Ascending aorta (tissue), 2 donors: Measurements from ENCODE around the gene TOGARAM1. TPM values are rescaled to one million over a fixed set of nuclear protein-coding genes. Genes with fewer than 3 reads are reported as not detected.
"Not testable (repeated sequence)": the region's sequence is repeated elsewhere in the genome, so short reads cannot be mapped to it uniquely, and the experiment has no call there.

ENCODE experiments used
- DNase-seq, 2 donors: peaks; one replicate each; pipeline ENCODE4 v3.0.0-alpha.2; 2019; ENCODE audit warnings: low spot score in 2 of 2
- H3K27ac ChIP-seq, 2 donors: fragments of 200-600 bp; sonication (generic); one replicate each; pipeline ENCODE4 v1.5.1; 2016 to 2017; ENCODE audit warnings: mild to moderate bottlenecking in 1 of 2
- H3K27me3 ChIP-seq: fragments of 200-600 bp; sonication (generic); one replicate; pipeline ENCODE4 v1.5.1; 2017
- H3K36me3 ChIP-seq, 2 donors: fragments of 200-600 bp; sonication (generic); one replicate each; pipeline ENCODE4 v1.5.1; 2016
- H3K4me1 ChIP-seq, 2 donors: fragments of 200-600 bp; sonication (generic); one replicate each; pipeline ENCODE4 v1.5.1; 2016 to 2017; ENCODE audit warnings: mild to moderate bottlenecking in 1 of 2
- H3K4me3 ChIP-seq, 2 donors: fragments of 200-600 bp; sonication (generic); one replicate each; pipeline ENCODE4 v1.5.1; 2016 to 2017; ENCODE audit warnings: mild to moderate bottlenecking in 1 of 2
- H3K9me3 ChIP-seq, 2 donors: fragments of 200-600 bp; sonication (generic); one replicate each; pipeline ENCODE4 v1.5.1; 2016
- intact Hi-C: fragments of 100-400 bp; cut with DNase I; formaldehyde crosslinking; loops from one replicate; pipeline ENCODE4 v1.15.1; 2023
- total RNA-seq: library from RNA; depleted of rRNA; stranded (reverse); fragments of >200 nt; gene quantifications from one replicate; pipeline ENCODE4 v1.1.0, GENCODE V29; 2016
- TF ChIP-seq, protein P1 (sequence below), 3 experiments: fragments of 200-600 bp in 2 of 3; fragments of 450-650 bp in 1 of 3; sonication (generic) in 2 of 3; IDR thresholded peaks; one replicate each; pipeline ENCODE4 v1.5.1; 2016 to 2019; ENCODE audit warnings: antibody characterized with exemption in 3 of 3, mild to moderate bottlenecking in 1 of 3, moderate library complexity in 1 of 3

TOGARAM1 gene
- total RNA-seq, 1 donor from 2014 or later, result 1.8 TPM

DNA sequence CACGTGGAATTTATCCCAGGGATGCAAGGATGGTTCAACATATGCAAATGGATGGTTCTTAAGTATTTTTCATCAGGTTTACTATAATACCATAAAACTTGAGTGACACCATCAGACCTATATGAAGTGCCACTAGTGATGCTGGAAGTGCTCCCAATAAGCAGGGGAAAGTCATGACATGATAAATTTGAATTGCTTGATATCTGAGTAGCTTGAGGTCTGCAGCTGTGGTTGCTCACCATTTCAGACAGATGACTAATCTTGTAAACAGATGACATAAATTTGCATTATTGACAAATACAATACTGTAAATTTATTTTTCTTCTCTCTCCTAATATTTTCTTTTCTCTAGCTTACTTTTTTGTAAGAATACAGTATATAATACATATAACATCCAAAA lies 108.2 kb downstream of the TOGARAM1 start:
- H3K4me1 ChIP-seq, result no peaks in the 10 kb centered on the region
- H3K4me3 ChIP-seq, result no peak overlapping the region
- no peak for DNase-seq
- intact Hi-C loops, result no loop called here
- H3K27me3 ChIP-seq, result no peaks in the 10 kb centered on the region
- H3K27ac ChIP-seq, result no peak overlapping the region
- H3K9me3 ChIP-seq, result no peaks in the 10 kb centered on the region
- TF ChIP-seq, protein P1, sequence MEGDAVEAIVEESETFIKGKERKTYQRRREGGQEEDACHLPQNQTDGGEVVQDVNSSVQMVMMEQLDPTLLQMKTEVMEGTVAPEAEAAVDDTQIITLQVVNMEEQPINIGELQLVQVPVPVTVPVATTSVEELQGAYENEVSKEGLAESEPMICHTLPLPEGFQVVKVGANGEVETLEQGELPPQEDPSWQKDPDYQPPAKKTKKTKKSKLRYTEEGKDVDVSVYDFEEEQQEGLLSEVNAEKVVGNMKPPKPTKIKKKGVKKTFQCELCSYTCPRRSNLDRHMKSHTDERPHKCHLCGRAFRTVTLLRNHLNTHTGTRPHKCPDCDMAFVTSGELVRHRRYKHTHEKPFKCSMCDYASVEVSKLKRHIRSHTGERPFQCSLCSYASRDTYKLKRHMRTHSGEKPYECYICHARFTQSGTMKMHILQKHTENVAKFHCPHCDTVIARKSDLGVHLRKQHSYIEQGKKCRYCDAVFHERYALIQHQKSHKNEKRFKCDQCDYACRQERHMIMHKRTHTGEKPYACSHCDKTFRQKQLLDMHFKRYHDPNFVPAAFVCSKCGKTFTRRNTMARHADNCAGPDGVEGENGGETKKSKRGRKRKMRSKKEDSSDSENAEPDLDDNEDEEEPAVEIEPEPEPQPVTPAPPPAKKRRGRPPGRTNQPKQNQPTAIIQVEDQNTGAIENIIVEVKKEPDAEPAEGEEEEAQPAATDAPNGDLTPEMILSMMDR (IDR thresholded peaks at IDR 0.05), result no peak
- peaks cover 5 to 26% of the 10 kb centered on the region in 2 donors for H3K36me3 ChIP-seq

DNA sequence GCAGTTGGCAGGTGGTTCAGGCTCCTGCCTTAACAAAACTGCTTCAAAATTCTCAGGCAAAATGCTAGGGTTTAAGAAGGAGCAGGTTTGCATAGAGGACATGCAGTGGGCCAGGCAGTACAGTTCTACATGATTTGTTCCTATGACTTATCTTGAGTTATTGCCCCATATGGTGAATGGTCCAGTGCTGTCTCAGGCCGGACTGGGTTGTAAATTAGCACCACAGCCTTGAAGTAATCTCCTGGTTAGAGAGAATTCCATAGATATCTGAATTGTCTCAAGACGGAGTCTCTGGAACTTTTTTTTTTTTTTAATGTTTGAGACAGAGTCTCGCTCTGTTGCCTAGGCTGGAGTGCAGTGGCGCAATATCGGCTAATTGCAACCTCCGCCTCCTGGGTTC lies 110.1 kb downstream of the TOGARAM1 start:
- no peak for DNase-seq
- Histone ChIP-seq H3K9me3 (no peaks in the 10 kb centered on the region), H3K4me1 (no peaks in the 10 kb centered on the region), H3K27me3 (no peaks in the 10 kb centered on the region), H3K36me3 (peaks cover 5 to 26% of the 10 kb centered on the region in 2 donors), H3K27ac (no peak overlapping the region), H3K4me3 (no peak overlapping the region)
- TF ChIP-seq, protein P1 (IDR thresholded peaks at IDR 0.05), result no peak
- intact Hi-C loops, result no loop called here

DNA sequence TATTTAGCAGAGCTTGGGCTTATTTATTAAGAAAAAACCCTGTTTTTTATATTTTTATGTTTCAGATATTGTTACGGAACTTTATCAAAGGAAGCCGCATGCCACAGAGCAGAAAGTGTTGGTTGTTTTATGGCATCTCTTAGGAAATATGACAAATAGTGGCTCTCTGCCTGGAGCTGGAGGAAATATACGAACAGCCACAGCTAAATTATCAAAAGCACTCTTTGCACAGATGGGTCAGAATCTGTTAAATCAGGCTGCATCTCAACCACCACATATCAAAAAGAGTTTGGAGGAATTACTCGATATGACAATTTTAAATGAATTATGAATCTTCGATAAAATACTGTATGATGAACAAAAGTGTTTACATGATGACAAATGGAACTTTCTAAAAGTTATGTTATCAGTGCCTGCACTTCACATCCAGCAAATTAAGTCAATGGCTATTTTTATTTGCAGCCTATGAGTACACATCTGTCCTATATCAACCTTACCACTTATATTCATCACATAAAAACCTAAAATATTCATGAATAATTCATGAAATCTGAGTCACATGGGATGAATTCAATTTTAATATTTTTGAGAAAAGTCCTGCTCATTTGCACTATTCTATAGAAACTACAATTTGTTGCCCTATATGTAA lies 111.4 kb downstream of the TOGARAM1 start:
- DNase-seq, result no peak
- intact Hi-C loops, result no loop called here
- Histone ChIP-seq H3K27ac (no peak overlapping the region), H3K27me3 (no peaks in the 10 kb centered on the region), H3K9me3 (no peaks in the 10 kb centered on the region), H3K36me3 (peaks cover 5 to 26% of the 10 kb centered on the region in 2 donors), H3K4me1 (no peaks in the 10 kb centered on the region), H3K4me3 (no peak overlapping the region)
- TF ChIP-seq, protein P1 (IDR thresholded peaks at IDR 0.05), result no peak

DNA sequence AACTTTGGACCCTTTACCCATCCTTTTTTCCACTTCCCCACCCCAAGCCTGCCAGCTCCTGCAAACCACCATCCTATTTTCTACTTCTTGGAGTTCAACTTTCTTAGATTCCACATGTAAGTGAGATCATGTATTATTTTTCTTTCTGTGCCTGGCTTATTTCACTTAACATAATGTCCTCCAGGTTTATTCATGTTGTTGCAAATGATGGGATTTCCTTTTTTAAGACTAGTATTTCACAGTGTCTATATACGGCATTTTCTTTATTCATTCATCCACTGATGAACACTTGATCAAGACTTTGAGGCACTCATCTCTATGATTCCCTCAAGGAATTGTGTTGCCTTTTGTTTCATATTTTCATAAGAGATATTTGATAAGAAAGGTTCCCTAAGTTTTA lies 116.3 kb downstream of the TOGARAM1 start:
- no peaks in the 10 kb centered on the region for H3K27me3 ChIP-seq
- no peak overlapping the region for H3K4me3 ChIP-seq
- H3K4me1 ChIP-seq, result no peaks in the 10 kb centered on the region
- H3K36me3 ChIP-seq, result peaks cover 0 to 4% of the 10 kb centered on the region in 2 donors
- no peak overlapping the region for H3K27ac ChIP-seq
- intact Hi-C loops, result no loop called here
- H3K9me3 ChIP-seq, result no peaks in the 10 kb centered on the region
- TF ChIP-seq, protein P1 (IDR thresholded peaks at IDR 0.05), result no peak
- DNase-seq, result no peak

DNA sequence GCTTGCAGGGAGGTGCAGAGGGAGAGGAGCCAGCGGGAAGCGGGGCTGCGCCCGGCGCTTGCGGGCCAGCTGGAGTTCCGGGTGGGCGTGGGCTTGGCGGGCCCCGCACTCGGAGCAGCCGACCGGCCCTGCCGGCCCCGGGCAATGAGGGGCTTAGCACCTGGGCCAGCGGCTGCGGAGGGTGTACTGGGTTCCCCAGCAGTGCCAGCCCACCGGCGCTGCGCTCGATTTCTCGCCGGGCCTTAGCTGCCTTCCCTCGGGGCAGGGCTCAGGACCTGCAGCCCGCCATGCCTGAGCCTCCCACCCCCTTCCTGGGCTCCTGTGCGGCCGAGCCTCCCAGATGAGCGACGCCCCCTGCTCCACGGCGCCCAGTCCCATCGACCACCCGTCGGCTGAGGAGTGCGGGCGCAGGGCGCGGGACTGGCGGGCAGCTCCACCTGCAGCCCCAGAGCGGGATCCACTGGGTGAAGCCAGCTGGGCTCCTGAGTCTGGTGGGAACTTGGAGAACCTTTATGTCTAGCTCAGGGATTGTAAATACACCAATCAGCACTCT lies 118.5 kb downstream of the TOGARAM1 start:
- not testable (repeated sequence) for H3K4me1 ChIP-seq, H3K27ac ChIP-seq, H3K9me3 ChIP-seq, H3K36me3 ChIP-seq, H3K4me3 ChIP-seq, DNase-seq, H3K27me3 ChIP-seq
- intact Hi-C loops, result loop anchor here (5.0 kb wide), 1 partner anchor 183 kb away; a partner anchor contains a TSS

DNA sequence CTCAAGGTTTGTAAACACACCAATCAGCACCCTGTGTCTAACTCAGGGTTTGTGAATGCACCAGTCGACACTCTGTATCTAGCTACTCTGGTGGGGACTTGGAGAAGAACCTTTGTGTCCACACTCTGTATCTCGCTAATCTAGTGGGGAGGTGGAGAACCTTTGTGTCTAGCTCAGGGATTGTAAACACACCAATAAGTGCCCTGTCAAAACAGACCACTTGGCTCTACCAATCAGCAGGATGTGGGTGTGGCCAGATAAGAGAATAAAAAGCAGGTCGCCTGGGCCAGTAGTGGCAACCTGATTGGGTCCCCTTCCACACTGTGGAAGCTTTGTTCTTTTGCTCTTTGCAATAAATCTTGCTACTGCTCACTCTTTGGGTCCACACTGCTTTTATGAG lies 119.1 kb downstream of the TOGARAM1 start:
- intact Hi-C loops, result loop anchor here (5.0 kb wide), 1 partner anchor 184 kb away; a partner anchor contains a TSS
- not testable (repeated sequence) for H3K4me1 ChIP-seq, DNase-seq

More for the DNA sequence above, 119.1 kb downstream of the TOGARAM1 start:
- H3K4me3 ChIP-seq, H3K27me3 ChIP-seq, H3K27ac ChIP-seq, H3K36me3 ChIP-seq, H3K9me3 ChIP-seq: not testable (repeated sequence)
